OCI-LY1 (cell line): ENCODE results near the gene CA12.

Experiments used
- H2AFZ ChIP-seq: fragments of 200-600 bp; sonication (generic), shearing (Covaris generic); 2 replicates; pipeline ENCODE4 v1.6.0; 2014; ENCODE audit warnings: antibody characterized with exemption, mild to moderate bottlenecking, low read length
- H3F3A ChIP-seq: fragments of 200-600 bp; sonication (generic), shearing (Covaris generic); 2 replicates; pipeline ENCODE4 v1.6.0; 2014; ENCODE audit warnings: mild to moderate bottlenecking, antibody characterized with exemption, low read length, moderate library complexity; ENCODE audit not compliant: insufficient read depth
- H3K27ac ChIP-seq: fragments of 200-600 bp; sonication (generic); 2 replicates; pipeline ENCODE4 v1.5.1; 2014; ENCODE audit warnings: low read length, mixed run types, mild to moderate bottlenecking, low read depth; ENCODE audit not compliant: poor library complexity, severe bottlenecking
- H3K27me3 ChIP-seq: fragments of 200-600 bp; sonication (generic); 2 replicates; pipeline ENCODE4 v1.6.0; 2014; ENCODE audit warnings: antibody characterized with exemption, mild to moderate bottlenecking, low read length, moderate library complexity; ENCODE audit not compliant: insufficient read depth
- H3K36me3 ChIP-seq: fragments of 200-600 bp; sonication (generic); 2 replicates; pipeline ENCODE4 v1.6.1; 2014; ENCODE audit warnings: mild to moderate bottlenecking, antibody characterized with exemption, low read length, moderate library complexity, mixed read lengths; ENCODE audit not compliant: insufficient read depth
- H3K4me1 ChIP-seq: fragments of 200-600 bp; sonication (generic); 2 replicates; pipeline ENCODE4 v1.5.1; 2014; ENCODE audit warnings: mild to moderate bottlenecking, low read length, moderate library complexity; ENCODE audit not compliant: insufficient read depth, severe bottlenecking
- H3K4me2 ChIP-seq: fragments of 200-600 bp; sonication (generic), shearing (Covaris generic); 2 replicates; pipeline ENCODE4 v1.6.1; 2014; ENCODE audit warnings: low read length
- H3K4me3 ChIP-seq: fragments of 200-600 bp; sonication (generic); 2 replicates; pipeline ENCODE4 v1.5.1; 2014; ENCODE audit warnings: low read length, low read depth, mild to moderate bottlenecking, mixed read lengths; ENCODE audit not compliant: poor library complexity, severe bottlenecking
- H3K79me2 ChIP-seq: fragments of 200-600 bp; shearing (Covaris generic); 2 replicates; pipeline ENCODE4 v1.6.1; 2016; ENCODE audit warnings: mixed run types, low read length, mixed read lengths; ENCODE audit not compliant: insufficient read depth
- H3K9ac ChIP-seq: fragments of 200-600 bp; sonication (generic), shearing (Covaris generic); 2 replicates; pipeline ENCODE4 v1.6.1; 2014; ENCODE audit warnings: mild to moderate bottlenecking, low read length, mixed read lengths
- H3K9me2 ChIP-seq: fragments of 200-600 bp; sonication (generic), shearing (Covaris generic); 2 replicates; pipeline ENCODE4 v1.6.1; 2014; ENCODE audit warnings: low read depth, mild to moderate bottlenecking, low read length, mixed read lengths
- H3K9me3 ChIP-seq: fragments of 200-600 bp; shearing (Covaris generic); 2 replicates; pipeline ENCODE4 v1.6.1; 2014; ENCODE audit warnings: low read length, mixed read lengths
- H4K20me1 ChIP-seq: fragments of 200-600 bp; sonication (generic), shearing (Covaris generic); 2 replicates; pipeline ENCODE4 v1.6.0; 2016; ENCODE audit warnings: mild to moderate bottlenecking, low read length; ENCODE audit not compliant: insufficient read depth
- CTCF ChIP-seq: fragments of 200-600 bp; sonication (generic), shearing (Covaris generic); IDR thresholded peaks from 2 replicates; pipeline ENCODE4 v1.5.1; 2017; ENCODE audit warnings: mild to moderate bottlenecking, antibody characterized with exemption, low read length, moderate library complexity, mixed read lengths
- EZH2 ChIP-seq: fragments of 200-600 bp; sonication (generic), shearing (Covaris generic); IDR thresholded peaks from 2 replicates; pipeline ENCODE4 v1.8.0; 2017; ENCODE audit warnings: borderline replicate concordance, mixed run types, mild to moderate bottlenecking, antibody characterized with exemption, low read length, moderate library complexity, mixed read lengths

The CA12 gene

DNA sequence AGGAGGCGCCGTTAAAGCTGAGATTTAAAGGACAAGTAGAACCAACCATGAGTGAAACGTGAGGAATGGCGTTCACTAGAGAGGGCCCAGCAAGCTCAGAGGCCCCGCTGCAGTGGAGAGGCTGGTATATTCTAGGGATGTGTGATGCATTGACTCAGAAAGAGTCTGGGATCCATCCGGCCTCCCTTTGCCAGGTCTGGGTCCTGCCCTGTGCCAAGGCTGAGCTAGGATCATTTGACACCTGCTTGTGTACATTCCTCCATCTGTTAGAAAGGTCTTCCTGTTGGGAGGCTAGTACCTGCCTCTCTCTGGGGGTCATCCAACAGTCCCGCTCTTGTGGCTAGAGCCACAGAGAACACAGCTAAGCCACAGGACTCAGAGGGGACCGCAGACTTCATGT is 28.4 kb downstream of the CA12 start:
- Histone ChIP-seq H3K9me2 (no peaks in the 10 kb centered on the region), H2AFZ (no peak overlapping the region), H3K79me2 (no peaks in the 10 kb centered on the region), H3K9ac (no peak overlapping the region), H3K4me3 (no peak overlapping the region), H4K20me1 (no peaks in the 10 kb centered on the region), H3K4me2 (no peak overlapping the region), H3K36me3 (no peaks in the 10 kb centered on the region), H3K4me1 (peaks cover 4% of the 10 kb centered on the region), H3K9me3 (no peaks in the 10 kb centered on the region), H3K27ac (no peak overlapping the region), H3K27me3 (no peaks in the 10 kb centered on the region; the same call in 1 of the 2 replicates), H3F3A (no peaks in the 10 kb centered on the region)
- TF ChIP-seq EZH2 (no peak), CTCF (no peak)

- Histone ChIP-seq H3K4me2 (no peak overlapping the region), H3K27ac (no peak overlapping the region), H3F3A (no peaks in the 10 kb centered on the region), H3K36me3 (no peaks in the 10 kb centered on the region), H3K4me3 (no peak overlapping the region), H3K9me3 (no peaks in the 10 kb centered on the region), H2AFZ (no peak overlapping the region), H3K9me2 (no peaks in the 10 kb centered on the region), H3K79me2 (no peaks in the 10 kb centered on the region), H4K20me1 (no peaks in the 10 kb centered on the region), H3K4me1 (peaks cover 8% of the 10 kb centered on the region), H3K9ac (no peak overlapping the region), H3K27me3 (no peaks in the 10 kb centered on the region; the same call in 1 of the 2 replicates)
- TF ChIP-seq EZH2 (no peak), CTCF (no peak)
Observed at GRCh38 chr15:63352808-63353207, 28.8 kb downstream of the CA12 start.

DNA sequence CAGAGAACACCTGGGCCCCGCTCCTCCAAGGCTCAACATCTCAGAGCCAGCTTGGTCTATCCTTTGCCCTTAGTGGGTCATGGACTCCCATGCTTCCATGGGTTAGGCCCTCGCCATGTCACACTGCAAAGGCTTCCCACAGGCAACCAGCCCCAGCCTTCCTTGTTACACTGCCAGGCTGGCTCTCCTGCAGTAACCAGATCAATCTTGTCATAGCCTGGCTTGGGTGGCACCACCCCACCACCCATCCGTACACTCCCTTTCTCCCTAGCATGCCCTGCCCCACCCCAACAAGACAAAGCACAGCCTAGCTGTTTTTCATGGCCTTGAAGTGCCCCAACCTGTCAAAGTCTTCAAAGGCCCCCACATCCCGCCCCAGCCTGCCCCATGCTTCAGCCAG is 30.5 kb downstream of the CA12 start:
- Histone ChIP-seq H3K4me1 (peaks cover 8% of the 10 kb centered on the region), H3K27ac (no peak overlapping the region), H3K27me3 (peaks cover 3% of the 10 kb centered on the region), H3K9me3 (no peaks in the 10 kb centered on the region), H3K79me2 (no peaks in the 10 kb centered on the region), H3K36me3 (no peaks in the 10 kb centered on the region), H3K9ac (no peak overlapping the region), H3K4me2 (no peak overlapping the region), H3K9me2 (no peaks in the 10 kb centered on the region), H3K4me3 (no peak overlapping the region), H4K20me1 (no peaks in the 10 kb centered on the region), H2AFZ (no peak overlapping the region), H3F3A (no peaks in the 10 kb centered on the region)
- TF ChIP-seq EZH2, result no peak
- TF ChIP-seq CTCF, result no peak
